OCI-LY1 (cell line): ENCODE measurements around the gene IL18R1.

Source experiments
- CTCF ChIP-seq: fragments of 200-600 bp; sonication (generic), shearing (Covaris generic); IDR thresholded peaks from 2 replicates; pipeline ENCODE4 v1.5.1; 2017; ENCODE audit warnings: mild to moderate bottlenecking, antibody characterized with exemption, low read length, moderate library complexity, mixed read lengths
- EZH2 ChIP-seq: fragments of 200-600 bp; sonication (generic), shearing (Covaris generic); IDR thresholded peaks from 2 replicates; pipeline ENCODE4 v1.8.0; 2017; ENCODE audit warnings: borderline replicate concordance, mixed run types, mild to moderate bottlenecking, antibody characterized with exemption, low read length, moderate library complexity, mixed read lengths

- TF ChIP-seq EZH2 (no peak), CTCF (no peak)
These were observed 49.5 kb upstream of the IL18R1 start for GRCh38 chr2:102306125-102306524.
